ENCODE measurements around the gene IFT27.
"Not testable (repeated sequence)": the region's sequence is repeated elsewhere in the genome, so short reads cannot be mapped to it uniquely, and the experiment has no call there.

The IFT27 gene

GRCh38 chr22:36743011-36743410, 32.9 kb downstream of the IFT27 start:
- no peak for DNase-seq

- no peak for DNase-seq
These were observed 34.0 kb downstream of the IFT27 start for GRCh38 chr22:36741968-36742367.

- DNase-seq: no peak
These were observed 34.6 kb downstream of the IFT27 start for GRCh38 chr22:36741204-36741793.

GRCh38 chr22:36740716-36741115, 35.2 kb downstream of the IFT27 start:
- DNase-seq: no peak

GRCh38 chr22:36739185-36739584, 36.7 kb downstream of the IFT27 start:
- no peak for DNase-seq

GRCh38 chr22:36738416-36739020, 37.4 kb downstream of the IFT27 start:
- DNase-seq: no peak

DNA sequence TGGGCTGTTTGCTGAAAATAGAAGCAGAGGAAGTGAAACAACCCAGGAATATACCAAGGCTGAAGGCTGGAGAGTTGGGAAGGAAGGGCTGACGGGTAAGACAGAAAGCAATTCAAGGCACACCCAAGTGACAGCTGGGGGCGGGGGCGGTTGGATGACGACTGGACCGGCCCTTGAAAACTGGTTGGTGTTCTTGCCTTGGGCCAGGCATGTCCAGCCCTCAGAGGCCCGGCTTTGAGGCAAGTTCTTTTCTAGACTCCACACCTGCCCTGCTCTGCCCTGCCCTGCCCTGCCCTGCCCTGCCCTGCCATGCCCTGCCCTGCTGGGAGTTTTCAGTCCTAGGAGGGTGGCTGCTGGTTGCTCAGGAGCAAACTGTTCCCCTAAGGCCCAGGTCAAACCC, 38.1 kb downstream of the IFT27 start:
- DNase-seq: no peak

DNA sequence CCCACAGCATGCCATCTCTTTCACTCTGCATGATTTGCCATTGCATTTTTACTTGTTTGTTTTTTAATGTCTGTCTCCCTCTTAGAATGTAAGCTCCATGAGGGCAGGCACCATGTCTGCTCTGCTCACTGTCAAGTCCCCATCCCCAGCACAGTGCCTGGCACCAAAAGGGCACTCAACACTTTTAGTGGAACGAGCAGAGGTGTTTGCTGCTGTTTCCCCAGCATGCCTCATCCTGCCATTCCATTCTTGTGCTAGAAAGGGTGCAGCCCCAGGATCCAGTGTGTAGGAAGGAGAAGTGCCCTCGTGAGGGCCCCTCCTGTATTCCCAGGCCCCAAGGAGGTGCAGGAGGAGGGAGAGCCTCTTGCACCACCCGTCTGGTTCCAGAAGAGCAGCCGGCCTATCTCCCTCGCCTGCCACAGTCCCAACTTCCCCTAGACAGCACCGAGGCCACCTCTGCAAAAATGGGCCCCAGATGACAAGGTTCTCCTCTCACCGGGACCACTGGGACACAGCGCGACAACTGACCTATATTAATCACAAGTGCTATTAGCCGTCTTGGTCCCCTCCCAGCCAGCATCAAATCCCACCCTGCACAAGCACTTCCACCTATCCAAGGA, 39.1 kb downstream of the IFT27 start:
- DNase-seq: no peak

DNA sequence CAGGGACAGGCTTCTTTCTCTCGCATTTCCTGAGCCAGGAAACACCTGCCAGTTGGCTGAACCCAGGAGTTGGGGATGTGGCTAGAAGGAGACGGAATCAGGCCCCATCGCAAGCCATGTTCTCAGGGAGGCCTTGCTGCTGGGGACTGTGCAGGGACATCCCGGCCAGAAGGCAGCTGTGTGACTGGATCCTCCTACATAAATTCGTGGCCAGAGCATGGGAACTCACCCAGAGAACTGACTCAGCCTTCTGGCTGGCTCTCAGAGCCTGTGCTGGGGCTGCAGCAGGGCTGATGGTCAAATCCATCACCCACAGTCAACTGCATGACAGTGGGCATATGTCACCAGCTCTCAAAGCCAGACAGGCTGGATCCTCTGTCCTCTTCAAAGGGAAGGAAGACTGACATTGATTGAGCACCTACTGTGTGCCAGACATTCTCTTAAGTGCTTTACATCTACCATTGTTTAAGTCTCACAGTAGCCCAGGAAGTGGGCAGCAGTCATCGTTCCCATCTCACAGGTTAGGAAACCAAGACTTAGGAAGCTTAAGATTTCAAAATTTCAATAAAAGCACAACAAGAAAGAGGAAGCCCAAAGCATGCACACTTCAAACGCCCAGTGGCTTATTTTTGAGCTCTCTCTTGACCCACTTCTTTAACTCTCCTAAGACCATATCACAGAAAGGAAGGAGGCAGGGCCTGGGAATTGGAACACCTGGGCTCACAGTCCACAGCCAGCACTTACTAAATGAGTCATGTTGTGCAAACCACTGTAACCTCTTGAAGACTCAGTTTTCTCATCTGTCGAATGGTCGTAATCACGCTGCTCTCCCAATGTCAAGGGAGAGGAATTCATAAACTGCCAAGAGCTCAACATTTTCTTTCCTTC, 41.5 kb downstream of the IFT27 start:
- no peak for DNase-seq

GRCh38 chr22:36733271-36733670, 42.6 kb downstream of the IFT27 start:
- DNase-seq: no peak

GRCh38 chr22:36732609-36733008, 43.3 kb downstream of the IFT27 start:
- no peak for DNase-seq

DNA sequence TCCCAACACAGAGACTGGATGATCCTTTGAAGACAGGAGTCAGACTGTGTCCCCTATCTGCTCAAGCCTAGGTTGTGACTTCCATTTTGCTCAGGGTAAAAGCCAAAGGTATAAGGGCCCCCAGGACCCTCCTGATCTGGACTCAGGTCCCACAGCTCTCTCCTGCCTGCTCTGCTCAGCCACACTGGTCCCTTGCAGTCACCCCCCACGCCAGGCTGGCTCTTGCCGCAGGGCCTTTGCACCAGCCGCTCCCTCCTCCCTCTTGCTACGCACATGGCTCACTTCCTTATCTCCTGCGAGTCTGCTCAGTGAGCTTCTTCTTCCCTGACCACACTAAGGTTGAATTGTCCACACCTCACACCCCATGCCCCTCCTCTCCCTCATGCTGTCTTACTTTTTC, 44.0 kb downstream of the IFT27 start:
- DNase-seq: no peak

DNA sequence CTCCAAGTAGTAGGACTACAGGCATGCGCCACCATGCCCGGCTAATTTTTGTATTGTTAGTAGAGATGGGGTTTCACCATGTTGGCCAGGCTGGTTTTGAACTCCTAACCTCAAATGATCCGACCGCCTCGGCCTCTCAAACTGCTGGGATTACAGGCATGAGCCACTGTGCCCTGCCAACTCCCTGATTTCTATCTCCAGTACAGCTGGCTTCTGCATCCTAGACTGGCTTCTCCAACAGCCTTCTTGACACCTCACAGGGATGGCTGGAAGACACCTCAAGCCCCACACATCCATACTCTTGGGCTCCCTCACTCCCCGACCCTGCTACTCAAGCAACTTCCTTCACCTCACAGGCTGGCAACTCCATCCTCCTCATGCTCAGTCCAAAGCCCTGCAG, 44.6 kb downstream of the IFT27 start:
- not testable (repeated sequence) for DNase-seq

DNA sequence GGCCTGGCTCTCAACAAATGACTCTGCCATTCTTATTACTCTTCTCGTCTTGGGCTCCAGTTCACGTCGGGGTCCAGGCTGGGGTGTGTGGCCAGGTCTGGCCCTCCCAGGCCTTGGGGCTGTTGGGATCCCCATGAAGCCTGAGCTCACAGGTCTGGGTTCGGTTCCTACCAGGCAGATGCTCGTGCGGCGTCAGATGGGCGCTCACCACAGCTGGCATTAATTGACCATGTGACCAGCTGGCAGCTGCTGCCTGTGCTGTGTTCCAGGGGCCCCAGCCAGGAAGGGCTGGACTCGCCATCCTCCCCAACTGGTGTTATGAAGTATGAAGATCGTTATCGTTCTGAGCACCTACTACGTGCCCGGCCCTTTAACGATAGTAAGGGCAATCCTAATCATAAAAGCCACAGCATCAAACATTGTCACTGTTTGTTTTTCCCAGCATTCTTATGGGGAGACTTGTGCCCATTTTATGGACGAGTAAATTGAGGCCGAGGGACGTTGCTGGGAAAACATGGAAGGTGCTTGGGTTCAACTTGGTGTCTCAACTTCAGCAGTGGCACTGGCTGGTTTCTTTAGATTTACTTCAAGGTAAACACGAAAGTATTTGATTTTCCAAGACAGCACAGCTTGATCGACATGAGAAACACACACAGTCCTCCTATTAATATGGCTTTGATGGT, 45.6 kb downstream of the IFT27 start:
- no peak for DNase-seq

- no peak for DNase-seq
These were observed 46.6 kb downstream of the IFT27 start for GRCh38 chr22:36729321-36729720.

- no peak for DNase-seq
These were observed 47.4 kb downstream of the IFT27 start for GRCh38 chr22:36728505-36728904.

- DNase-seq: no peak
These were observed 47.9 kb downstream of the IFT27 start for GRCh38 chr22:36727927-36728488.

DNA sequence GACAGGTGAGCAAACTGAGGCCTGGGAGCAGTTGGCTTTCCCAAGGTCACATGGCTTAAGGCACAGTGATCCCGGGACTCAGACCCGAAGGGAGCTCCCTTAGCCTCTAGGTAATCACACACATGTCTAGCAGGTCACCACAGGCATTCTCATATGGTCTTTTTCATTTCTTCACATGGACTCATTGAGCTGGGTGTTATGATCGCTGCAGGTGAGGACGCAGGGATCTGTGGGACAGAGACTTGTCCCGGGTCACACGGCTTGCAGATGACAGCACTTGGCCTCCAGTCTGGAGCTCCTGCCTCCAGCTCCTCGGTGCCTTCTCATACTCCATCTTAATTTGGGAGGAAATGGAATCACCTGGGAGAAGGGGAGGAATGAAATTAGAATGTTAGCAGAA, 48.8 kb downstream of the IFT27 start:
- DNase-seq: no peak

- no peak for DNase-seq
These were observed 49.9 kb downstream of the IFT27 start for GRCh38 chr22:36726007-36726380.

DNA sequence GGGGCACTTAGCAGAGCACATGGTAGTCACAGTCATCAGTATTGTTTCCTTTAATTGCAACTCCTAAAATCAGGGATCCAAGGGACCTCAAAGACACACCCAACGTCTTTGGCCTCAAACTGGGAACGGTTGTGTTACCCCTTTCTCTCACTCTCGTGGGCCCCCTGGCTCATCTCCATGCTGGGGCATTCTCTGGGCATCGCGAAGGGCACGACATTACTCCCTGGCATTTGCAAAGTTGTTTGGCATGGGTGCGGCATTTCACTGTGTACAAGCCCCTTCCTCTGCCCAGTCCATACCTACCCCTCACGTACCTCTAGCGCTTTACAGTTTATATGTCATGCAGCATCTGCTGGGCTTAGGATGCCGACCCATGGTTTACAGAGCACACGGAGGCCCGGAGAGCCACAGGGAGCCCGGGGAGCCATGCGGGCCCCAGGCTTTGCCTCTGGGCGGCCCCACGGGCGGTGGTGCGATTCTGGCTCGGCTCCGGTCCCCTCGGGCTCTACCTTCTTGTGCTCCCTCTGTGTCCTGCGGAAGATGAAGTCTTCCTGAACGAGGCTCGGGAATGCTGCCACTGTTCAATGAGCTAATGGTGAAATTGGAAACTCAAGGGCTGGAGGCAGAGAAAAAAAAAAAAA, 50.4 kb downstream of the IFT27 start:
- DNase-seq: no peak

GRCh38 chr22:36724836-36725235, 51.1 kb downstream of the IFT27 start:
- DNase-seq: no peak

DNA sequence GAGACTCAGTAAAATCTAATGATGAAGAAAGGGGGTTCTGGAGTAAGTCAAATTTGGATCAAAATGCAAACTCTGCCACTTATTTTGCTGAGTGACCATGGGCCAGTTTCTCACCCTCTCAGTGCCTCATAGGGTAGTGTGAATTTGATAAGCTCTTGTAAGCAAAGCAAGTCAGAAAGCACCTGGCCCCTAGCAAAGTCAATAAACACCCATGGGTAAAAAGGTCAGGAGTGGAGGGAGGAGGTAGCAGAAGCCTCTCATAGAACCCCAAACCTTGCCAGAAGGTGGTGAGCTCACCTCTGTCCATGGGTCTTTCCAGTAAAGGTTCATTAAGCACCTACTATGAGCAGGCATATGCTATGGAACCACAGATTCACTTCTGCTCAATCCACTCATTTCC, 53.9 kb downstream of the IFT27 start:
- DNase-seq: no peak

All from activated naive CD4-positive, alpha-beta T cell (primary cell).